22Rv1 (cell line): Measurements from ENCODE around the gene ZNF791.

Experiments used
- CTCF ChIP-seq: fragments of 450-650 bp; IDR thresholded peaks from 2 replicates; pipeline ENCODE4 v1.5.1; 2017; ENCODE audit warnings: mild to moderate bottlenecking
- ZFX ChIP-seq: fragments of 450-650 bp; IDR thresholded peaks from 2 replicates; pipeline ENCODE4 v1.6.1; 2017; ENCODE audit warnings: antibody characterized with exemption, borderline replicate concordance

- no peak for TF ChIP-seq CTCF
- no peak for TF ChIP-seq ZFX
Measured at GRCh38 chr19:12629215-12629614, 18.5 kb downstream of the ZNF791 start.
